ENCODE results near the gene YY1. TPM values are rescaled to one million over a fixed set of nuclear protein-coding genes. Genes with fewer than 3 reads are reported as not detected.
A peak's percentile ranks its signal among the peaks of the same experiment; 100 is the strongest.

YY1 gene
- total and polyA plus RNA-seq, 9 of the 15 experiments (the other 6 are each of a cell fraction or from before 2014, with no cell fraction given): 20.8 to 74.2 (median 46.7) TPM

DNA sequence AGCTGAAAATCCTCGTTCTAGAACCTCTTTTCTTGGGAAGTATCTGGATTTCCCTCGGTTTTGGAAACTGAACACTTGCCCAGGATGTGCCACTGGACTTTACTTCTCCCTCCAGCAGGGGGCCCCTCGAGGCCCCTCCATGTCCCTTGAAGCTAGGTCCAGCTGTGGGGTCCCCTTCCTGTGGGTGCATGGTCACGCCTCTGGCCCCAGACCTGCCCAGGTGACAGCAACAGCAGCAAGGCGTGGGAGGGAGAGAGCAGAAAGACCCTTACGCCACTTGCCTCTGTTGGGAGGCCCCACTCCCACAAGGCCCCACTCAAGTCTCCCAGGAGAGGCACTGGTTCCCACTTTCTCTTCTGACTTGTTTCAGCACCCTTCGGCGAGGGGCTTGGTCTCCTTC lies 64.2 kb downstream of the YY1 start:
- ChIA-PET CTCF (ENCODE audit: low intra/inter-chr PET ratio) (no interaction called here), POLR2A (no interaction called here)
- peak overlapping the region in 1 of 2 experiments; percentile 35; a peak in 1 of 4 replicates for H3K9ac ChIP-seq (ENCODE audit: insufficient read depth in 1 of 2, low read depth in 2 of 2, low read length in 2 of 2)
- no TSS peak for BruUV-seq (replicated peaks)
- H3K27ac ChIP-seq (ENCODE audit: extremely low read depth, low read depth, low read length): no peak overlapping the region
- in situ Hi-C loops (cut with MboI) (no loop called here), intact Hi-C loops (cut with micrococcal nuclease) (no loop called here)
- no peaks in the 10 kb centered on the region for H3K79me2 ChIP-seq (ENCODE audit: control insufficient read depth, insufficient read depth, low read length)
- H3K9me3 ChIP-seq (replicated peaks; ENCODE audit: control insufficient read depth, insufficient read depth, low read depth, low read length): no peaks in the 10 kb centered on the region
- TF ChIP-seq ESRRA (IDR thresholded peaks at IDR 0.05; ENCODE audit: borderline replicate concordance, low read depth) (no peak), CTCF (IDR thresholded peaks at IDR 0.05 in 2 of 3, conservative IDR thresholded peaks at IDR 0.05 in 1 of 3; ENCODE audit: insufficient read depth in 2 of 3, low read depth in 1 of 3, low read length in 3 of 3) (peak; percentile 53 to 74 (median 59)), ZBTB7A (IDR thresholded peaks at IDR 0.05; ENCODE audit: borderline replicate concordance, control insufficient read depth, low read depth, low read length) (0 out of 2 replicates have a peak, but pooled peaks have one; percentile 17), RAD21 (CRISPR knock-in tag; conservative IDR thresholded peaks at IDR 0.05 in 1 of 2, IDR thresholded peaks at IDR 0.05 in 1 of 2) (peak in 1 of 2 experiments; percentile 44; a peak in 2 of 4 replicates)
- TF ChIP-seq, protein P1, sequence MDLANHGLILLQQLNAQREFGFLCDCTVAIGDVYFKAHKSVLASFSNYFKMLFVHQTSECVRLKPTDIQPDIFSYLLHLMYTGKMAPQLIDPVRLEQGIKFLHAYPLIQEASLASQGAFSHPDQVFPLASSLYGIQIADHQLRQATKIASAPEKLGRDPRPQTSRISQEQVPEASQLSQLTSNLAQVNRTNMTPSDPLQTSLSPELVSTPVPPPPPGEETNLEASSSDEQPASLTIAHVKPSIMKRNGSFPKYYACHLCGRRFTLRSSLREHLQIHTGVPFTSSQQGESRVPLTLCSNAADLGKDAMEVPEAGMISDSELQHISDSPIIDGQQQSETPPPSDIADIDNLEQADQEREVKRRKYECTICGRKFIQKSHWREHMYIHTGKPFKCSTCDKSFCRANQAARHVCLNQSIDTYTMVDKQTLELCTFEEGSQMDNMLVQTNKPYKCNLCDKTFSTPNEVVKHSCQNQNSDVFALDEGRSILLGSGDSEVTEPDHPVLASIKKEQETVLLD (IDR thresholded peaks at IDR 0.05): peak; percentile 29; the same call in 1 of the 2 replicates
- no peak overlapping the region for H3K4me2 ChIP-seq (ENCODE audit: insufficient read depth, low read length)
- no peak overlapping the region for H3K4me3 ChIP-seq
- no peaks in the 10 kb centered on the region; the same call in 1 of the 2 replicates for H4K20me1 ChIP-seq (replicated peaks; ENCODE audit: control insufficient read depth, insufficient read depth, low read length)
- H2AFZ ChIP-seq (ENCODE audit: low read depth, low read length): no peak overlapping the region
- ATAC-seq (peak; percentile 39; the same call in 2 of the 3 replicates), FAIRE-seq (peak; percentile 46), DNase-seq (ENCODE audit: extremely low read depth in 1 of 4, low spot score in 3 of 4) (peak; percentile 29 to 54 (median 37))
- H3K36me3 ChIP-seq (ENCODE audit: control insufficient read depth, insufficient read depth, low read length): no peaks in the 10 kb centered on the region
- no peaks in the 10 kb centered on the region for H3K27me3 ChIP-seq (ENCODE audit: control insufficient read depth in 2 of 2, insufficient read depth in 2 of 2, low read length in 2 of 2)
- peaks cover 4% of the 10 kb centered on the region for H3K9me1 ChIP-seq (ENCODE audit: control insufficient read depth, insufficient read depth, low read length)
- WGBS (ENCODE audit: insufficient coverage, low coverage, missing lambda C conversion rate): 4% methylated on average over 2 of the region's 8 CpGs
- peaks cover 12 to 43% of the 10 kb centered on the region in 2 experiments; a peak in 4 of 5 replicates for H3K4me1 ChIP-seq (replicated peaks in 1 of 2; ENCODE audit: control insufficient read depth in 2 of 2, insufficient read depth in 2 of 2, low read length in 2 of 2)
